ENCODE results near the gene PET100.

- TF ChIP-seq RAD21 (IDR thresholded peaks at IDR 0.05; ENCODE audit: low read depth) = no peak
- no peak for TF ChIP-seq TEAD4 (IDR thresholded peaks at IDR 0.05)
- TF ChIP-seq EP300 (IDR thresholded peaks at IDR 0.05; ENCODE audit: borderline replicate concordance) = no peak
These were observed 11.9 kb upstream of the PET100 start for GRCh38 chr19:7617735-7618134.
